Measurements from ENCODE around the gene SEC14L5. TPM values are rescaled to one million over a fixed set of nuclear protein-coding genes. Genes with fewer than 3 reads are reported as not detected.

Gene SEC14L5
- total and polyA plus RNA-seq, 2 of the 4 experiments (the other 2 are of a cell fraction): 0.07 TPM; not detected in 1

GRCh38 chr16:4984174-4984990 is 26.3 kb downstream of the SEC14L5 start:
- no peak overlapping the region for H2BK20ac ChIP-seq (ENCODE audit: low read depth, low read length)
- no peak overlapping the region for H3K9ac ChIP-seq (ENCODE audit: low read depth, low read length)
- no peaks in the 10 kb centered on the region for H3K9me3 ChIP-seq (ENCODE audit: control insufficient read depth, insufficient read depth, low read length)
- no peak overlapping the region for H3K14ac ChIP-seq (replicated peaks; ENCODE audit: low read depth, low read length)
- no CpG with 5 or more reads among the region's 5 CpGs for WGBS, 2 experiments (ENCODE audit: extremely low coverage in 2 of 2, insufficient read length in 1 of 2)
- no peak overlapping the region for H2AFZ ChIP-seq (replicated peaks; ENCODE audit: low read length, poor library complexity)
- H3K4ac ChIP-seq (ENCODE audit: low read depth, low read length): no peak overlapping the region
- no peaks in the 10 kb centered on the region for H3K79me1 ChIP-seq (ENCODE audit: low read depth in 1 of 2, low read length in 2 of 2)
- DNase-seq (no peak), ATAC-seq (ENCODE audit: low read depth) (no peak)
- no peak overlapping the region for H2BK5ac ChIP-seq (ENCODE audit: low read depth, low read length, poor library complexity, severe bottlenecking)
- CTCF ChIA-PET: no interaction called here
- no peak overlapping the region for H2BK15ac ChIP-seq (ENCODE audit: low read depth, low read length)
- H2AK9ac ChIP-seq (replicated peaks; ENCODE audit: low read depth, low read length, poor library complexity): no peak overlapping the region
- H4K8ac ChIP-seq (ENCODE audit: low read depth in 2 of 2, low read length in 2 of 2): no peak overlapping the region
- POLR2A ChIA-PET (ENCODE audit: unreplicated experiment): no interaction called here
- TF ChIP-seq MXI1 (IDR thresholded peaks at IDR 0.05; ENCODE audit: borderline replicate concordance, low read depth, low read length) (no peak), RFX5 (IDR thresholded peaks at IDR 0.05; ENCODE audit: low read depth, low read length) (peak; percentile 56; the same call in 1 of the 2 replicates)
- H4K20me1 ChIP-seq (ENCODE audit: insufficient read depth, low read length): no peaks in the 10 kb centered on the region
- H3K23ac ChIP-seq (ENCODE audit: low read depth, low read length): no peak overlapping the region
- no peak overlapping the region for H3K18ac ChIP-seq (ENCODE audit: low read depth, low read length)
- BruUV-seq (replicated peaks): no TSS peak
- H2BK120ac ChIP-seq (ENCODE audit: low read depth, low read length): no peak overlapping the region
- H3K4me2 ChIP-seq (ENCODE audit: low read depth, low read length): no peak overlapping the region
- no peaks in the 10 kb centered on the region for H3K36me3 ChIP-seq (ENCODE audit: control insufficient read depth, insufficient read depth, low read length)
- H3K27ac ChIP-seq (ENCODE audit: insufficient read depth, low read length): no peak overlapping the region
- H3K27me3 ChIP-seq (ENCODE audit: control insufficient read depth, insufficient read depth, low read length): peaks cover 36% of the 10 kb centered on the region
- H3K4me1 ChIP-seq (ENCODE audit: control insufficient read depth, insufficient read depth, low read length): no peaks in the 10 kb centered on the region
- H3K56ac ChIP-seq (ENCODE audit: extremely low read depth, insufficient read depth, low read length): no peak overlapping the region
- in situ Hi-C loops (cut with MboI; ENCODE audit: low sequenced_read_pairs): no loop called here
- dilution Hi-C loops (cut with HindIII; ENCODE audit: low sequenced_read_pairs, unreplicated experiment): no loop called here
- H4K5ac ChIP-seq (ENCODE audit: low read depth, low read length): no peak overlapping the region
- no peak overlapping the region for H2AK5ac ChIP-seq (ENCODE audit: low read depth, low read length)
- H4K91ac ChIP-seq (ENCODE audit: insufficient read depth, low read depth, low read length): no peak overlapping the region
- no peak overlapping the region for H3K4me3 ChIP-seq (ENCODE audit: insufficient read depth, low read depth, low read length)
- no peaks in the 10 kb centered on the region for H3K9me1 ChIP-seq (ENCODE audit: insufficient read depth, low read length)
- intact Hi-C loops (cut with micrococcal nuclease): no loop called here
